HEK293 (cell line): ENCODE data around the gene ERGIC1.
A peak's percentile ranks its signal among the peaks of the same experiment; 100 is the strongest.

Experiments
- ELK4 ChIP-seq: IDR thresholded peaks from 2 replicates; pipeline ENCODE4 v1.6.1; 2011; ENCODE audit warnings: mild to moderate bottlenecking, low read depth, low read length, borderline replicate concordance
- GFI1B ChIP-seq: fragments of 450-650 bp; formaldehyde crosslinking; IDR thresholded peaks from 2 replicates; pipeline ENCODE4 v1.5.1; 2016; ENCODE audit warnings: missing biosample characterization, missing genetic modification characterization
- GLIS2 ChIP-seq: fragments of 450-650 bp; formaldehyde crosslinking; IDR thresholded peaks from 2 replicates; pipeline ENCODE4 v1.5.1; 2016; ENCODE audit warnings: missing biosample characterization, missing genetic modification characterization
- HIC1 ChIP-seq: fragments of 450-650 bp; formaldehyde crosslinking; IDR thresholded peaks from 2 replicates; pipeline ENCODE4 v1.5.1; 2016; ENCODE audit warnings: missing biosample characterization, missing genetic modification characterization
- KLF1 ChIP-seq: fragments of 450-650 bp; formaldehyde crosslinking; IDR thresholded peaks from 2 replicates; pipeline ENCODE4 v1.5.1; 2016; ENCODE audit warnings: missing biosample characterization, missing genetic modification characterization
- MYNN ChIP-seq: fragments of 450-650 bp; formaldehyde crosslinking; IDR thresholded peaks from 2 replicates; pipeline ENCODE4 v1.5.1; 2016; ENCODE audit warnings: missing biosample characterization, missing genetic modification characterization, borderline replicate concordance
- PRDM1 ChIP-seq: fragments of 450-650 bp; formaldehyde crosslinking; IDR thresholded peaks from 2 replicates; pipeline ENCODE4; 2016; ENCODE audit warnings: missing biosample characterization, missing genetic modification characterization
- TRIM28 ChIP-seq: IDR thresholded peaks from 2 replicates; pipeline ENCODE4 v1.6.1; 2011; ENCODE audit warnings: low read length, control low read depth, borderline replicate concordance
- ZBTB26 ChIP-seq: fragments of 450-650 bp; formaldehyde crosslinking; optimal IDR thresholded peaks from 2 replicates; pipeline ENCODE3; 2016; ENCODE audit warnings: missing biosample characterization, mild to moderate bottlenecking, missing genetic modification characterization
- ZFP41 ChIP-seq: fragments of 450-650 bp; formaldehyde crosslinking; IDR thresholded peaks from 2 replicates; pipeline ENCODE4 v1.5.1; 2016; ENCODE audit warnings: missing biosample characterization, missing genetic modification characterization, borderline replicate concordance
- ZIC2 ChIP-seq: fragments of 450-650 bp; formaldehyde crosslinking; IDR thresholded peaks from 2 replicates; pipeline ENCODE4 v1.5.1; 2016; ENCODE audit warnings: missing biosample characterization, missing genetic modification characterization
- ZNF112 ChIP-seq: fragments of 450-650 bp; formaldehyde crosslinking; IDR thresholded peaks from 2 replicates; pipeline ENCODE4 v1.5.0; 2017; ENCODE audit warnings: missing biosample characterization, missing genetic modification characterization
- ZNF138 ChIP-seq: fragments of 450-650 bp; formaldehyde crosslinking; IDR thresholded peaks from 2 replicates; pipeline ENCODE4 v1.5.1; 2016; ENCODE audit warnings: missing biosample characterization, missing genetic modification characterization, borderline replicate concordance
- ZNF169 ChIP-seq: fragments of 450-650 bp; formaldehyde crosslinking; IDR thresholded peaks from 2 replicates; pipeline ENCODE4 v1.5.1; 2016; ENCODE audit warnings: missing biosample characterization, missing genetic modification characterization
- ZNF184 ChIP-seq: fragments of 450-650 bp; IDR thresholded peaks from 2 replicates; pipeline ENCODE4 v1.5.1; 2018; ENCODE audit warnings: missing biosample characterization, mild to moderate bottlenecking, missing genetic modification characterization
- ZNF311 ChIP-seq: fragments of 450-650 bp; formaldehyde crosslinking; IDR thresholded peaks from 2 replicates; pipeline ENCODE4 v1.5.1; 2017; ENCODE audit warnings: missing biosample characterization, missing genetic modification characterization, borderline replicate concordance
- ZNF341 ChIP-seq: fragments of 450-650 bp; formaldehyde crosslinking; IDR thresholded peaks from 2 replicates; pipeline ENCODE4; 2016; ENCODE audit warnings: low read depth, missing biosample characterization, missing genetic modification characterization
- ZNF354C ChIP-seq: fragments of 450-650 bp; formaldehyde crosslinking; IDR thresholded peaks from 2 replicates; pipeline ENCODE4 v1.5.1; 2016; ENCODE audit warnings: missing biosample characterization, missing genetic modification characterization, low read depth, borderline replicate concordance
- ZNF391 ChIP-seq: fragments of 450-650 bp; formaldehyde crosslinking; IDR thresholded peaks from 2 replicates; pipeline ENCODE4 v1.5.1; 2016; ENCODE audit warnings: low read depth, missing biosample characterization, missing genetic modification characterization, borderline replicate concordance
- ZNF416 ChIP-seq: fragments of 450-650 bp; formaldehyde crosslinking; IDR thresholded peaks from 2 replicates; pipeline ENCODE4 v1.5.1; 2016; ENCODE audit warnings: missing biosample characterization, missing genetic modification characterization
- ZNF449 ChIP-seq: fragments of 450-650 bp; formaldehyde crosslinking; IDR thresholded peaks from 2 replicates; pipeline ENCODE4 v1.5.1; 2017; ENCODE audit warnings: missing biosample characterization, mild to moderate bottlenecking, missing genetic modification characterization, moderate library complexity
- ZNF513 ChIP-seq: fragments of 450-650 bp; IDR thresholded peaks from 2 replicates; pipeline ENCODE4 v1.5.1; 2018; ENCODE audit warnings: missing biosample characterization, missing genetic modification characterization
- ZNF658 ChIP-seq: fragments of 450-650 bp; formaldehyde crosslinking; IDR thresholded peaks from 2 replicates; pipeline ENCODE4; 2016; ENCODE audit warnings: missing biosample characterization, missing genetic modification characterization
- ZNF660 ChIP-seq: fragments of 450-650 bp; IDR thresholded peaks from 2 replicates; pipeline ENCODE4 v1.5.1; 2018; ENCODE audit warnings: missing biosample characterization, mild to moderate bottlenecking, missing genetic modification characterization
- ZNF785 ChIP-seq: fragments of 450-650 bp; formaldehyde crosslinking; IDR thresholded peaks from 2 replicates; pipeline ENCODE4 v1.5.1; 2016; ENCODE audit warnings: missing biosample characterization, missing genetic modification characterization
- ZNF837 ChIP-seq: fragments of 450-650 bp; formaldehyde crosslinking; IDR thresholded peaks from 2 replicates; pipeline ENCODE4 v1.5.1; 2016; ENCODE audit warnings: missing biosample characterization, missing genetic modification characterization
- ZSCAN18 ChIP-seq: fragments of 450-650 bp; formaldehyde crosslinking; IDR thresholded peaks from 2 replicates; pipeline ENCODE4 v1.5.1; 2016; ENCODE audit warnings: missing biosample characterization, missing genetic modification characterization
- ZSCAN5A ChIP-seq: fragments of 450-650 bp; formaldehyde crosslinking; IDR thresholded peaks from 2 replicates; pipeline ENCODE4 v1.5.1; 2016; ENCODE audit warnings: missing biosample characterization, missing genetic modification characterization

ERGIC1 gene

GRCh38 chr5:172834415-172835289 lies 601 bp downstream of the ERGIC1 start (continued):
- TF ChIP-seq ZNF138 (tag by site-specific recombination) (no peak), ZNF416 (no peak), ZNF184 (tag by site-specific recombination) (no peak), ZNF785 (no peak), ZFP41 (tag by site-specific recombination) (no peak), MYNN (tag by site-specific recombination) (no peak), ZSCAN5A (tag by site-specific recombination) (no peak), ZNF660 (tag by site-specific recombination) (no peak), ZNF341 (tag by site-specific recombination) (peak; percentile 75), ZNF311 (tag by site-specific recombination) (no peak), ZNF354C (tag by site-specific recombination) (no peak), KLF1 (peak; percentile 23; the same call in 1 of the 2 replicates), PRDM1 (tag by site-specific recombination) (no peak), ZNF513 (tag by site-specific recombination) (no peak), ELK4 (no peak), ZSCAN18 (no peak), HIC1 (tag by site-specific recombination) (no peak), ZNF112 (no peak), ZNF449 (tag by site-specific recombination) (no peak), ZNF658 (tag by site-specific recombination) (no peak), GLIS2 (tag by site-specific recombination) (peak; percentile 46), TRIM28 (no peak), GFI1B (tag by site-specific recombination) (no peak), ZNF169 (no peak), ZNF837 (no peak), ZIC2 (tag by site-specific recombination) (peak; percentile 68), ZNF391 (tag by site-specific recombination) (no peak), ZBTB26 (tag by site-specific recombination) (peak; percentile 45)
